Measurements from ENCODE around the gene FAM20A. TPM values are rescaled to one million over a fixed set of nuclear protein-coding genes. Genes with fewer than 3 reads are reported as not detected.
A peak's percentile ranks its signal among the peaks of the same experiment; 100 is the strongest.

FAM20A gene
- total RNA-seq = 1 to 10 TPM; 1.9 to 6.1 (median 5.8) TPM
- long read RNA-seq, donor 1, partial matches to known transcripts = 1 of 13 reads
- long read RNA-seq, donor 1, other reads (novel, unspliced or antisense) = 11 of 13 reads
- long read RNA-seq, donor 2 = 0 reads

DNA sequence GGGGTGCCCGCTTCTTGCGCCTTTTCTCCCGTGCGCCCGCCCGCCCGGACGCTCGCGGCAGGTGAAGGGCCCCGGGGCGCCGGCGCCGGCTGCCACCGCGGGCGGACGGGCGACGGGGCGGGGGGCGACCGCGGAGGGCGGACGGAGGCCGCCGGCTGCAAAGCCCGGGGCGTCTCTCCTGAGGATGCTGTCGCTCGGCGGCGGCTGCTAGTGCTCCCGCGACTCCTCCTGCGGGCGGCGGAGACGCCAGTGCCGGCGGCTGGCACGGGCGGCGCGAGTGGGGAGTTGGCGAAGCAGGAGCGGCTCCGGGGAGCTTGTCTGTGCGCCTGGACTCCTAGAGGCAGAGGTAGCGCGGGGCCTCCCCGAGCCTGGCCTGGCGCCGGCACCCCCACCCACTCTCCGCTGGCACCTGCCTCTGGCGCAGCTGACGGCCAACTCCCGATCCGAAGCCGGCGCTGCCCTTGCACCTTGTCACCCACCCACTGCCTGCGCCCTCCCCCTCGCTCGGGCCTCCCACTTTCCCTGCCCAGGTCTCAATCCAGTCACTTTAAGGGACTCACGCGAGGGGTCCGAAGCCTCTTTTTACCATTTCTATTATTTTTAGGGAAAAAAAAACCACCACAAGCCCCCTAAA, at the start of gene FAM20A:
Gene FAM20A (minus strand): TSS at position 437 of the 634 bp plus-strand sequence. CDS start 701 bp downstream, outside the sequence.
- peak; percentile 18 to 60 (median 40) for DNase-seq
- TF ChIP-seq, protein P1, sequence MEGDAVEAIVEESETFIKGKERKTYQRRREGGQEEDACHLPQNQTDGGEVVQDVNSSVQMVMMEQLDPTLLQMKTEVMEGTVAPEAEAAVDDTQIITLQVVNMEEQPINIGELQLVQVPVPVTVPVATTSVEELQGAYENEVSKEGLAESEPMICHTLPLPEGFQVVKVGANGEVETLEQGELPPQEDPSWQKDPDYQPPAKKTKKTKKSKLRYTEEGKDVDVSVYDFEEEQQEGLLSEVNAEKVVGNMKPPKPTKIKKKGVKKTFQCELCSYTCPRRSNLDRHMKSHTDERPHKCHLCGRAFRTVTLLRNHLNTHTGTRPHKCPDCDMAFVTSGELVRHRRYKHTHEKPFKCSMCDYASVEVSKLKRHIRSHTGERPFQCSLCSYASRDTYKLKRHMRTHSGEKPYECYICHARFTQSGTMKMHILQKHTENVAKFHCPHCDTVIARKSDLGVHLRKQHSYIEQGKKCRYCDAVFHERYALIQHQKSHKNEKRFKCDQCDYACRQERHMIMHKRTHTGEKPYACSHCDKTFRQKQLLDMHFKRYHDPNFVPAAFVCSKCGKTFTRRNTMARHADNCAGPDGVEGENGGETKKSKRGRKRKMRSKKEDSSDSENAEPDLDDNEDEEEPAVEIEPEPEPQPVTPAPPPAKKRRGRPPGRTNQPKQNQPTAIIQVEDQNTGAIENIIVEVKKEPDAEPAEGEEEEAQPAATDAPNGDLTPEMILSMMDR (IDR thresholded peaks at IDR 0.05) = no peak
- intact Hi-C loops (cut with DNase I, micrococcal nuclease) = no loop called here
- H3K4me1 ChIP-seq (ENCODE audit: low read depth) = peaks cover 17% of the 10 kb centered on the region
- H3K9me3 ChIP-seq = no peaks in the 10 kb centered on the region
- no peak within 1 kb of the TSS for H3K4me3 ChIP-seq
- no peaks in the 10 kb centered on the region for H3K36me3 ChIP-seq (ENCODE audit: low read depth)
- ATAC-seq = peak; percentile 34

GRCh38 chr17:68649324-68649723, 48.2 kb upstream of the FAM20A start:
- DNase-seq = no peak

GRCh38 chr17:68646626-68647526, 45.7 kb upstream of the FAM20A start:
- Histone ChIP-seq H3K4me1 (ENCODE audit: low read depth) (no peaks in the 10 kb centered on the region), H3K36me3 (ENCODE audit: low read depth) (no peaks in the 10 kb centered on the region), H3K9me3 (no peaks in the 10 kb centered on the region), H3K4me3 (no peak overlapping the region)
- no peak for DNase-seq
- TF ChIP-seq, protein P1 (IDR thresholded peaks at IDR 0.05) = no peak
- no peak for ATAC-seq
- intact Hi-C loops (cut with DNase I, micrococcal nuclease) = no loop called here

More at GRCh38 chr17:68649324-68649723, 48.2 kb upstream of the FAM20A start:
- Histone ChIP-seq H3K36me3 (ENCODE audit: low read depth) (no peaks in the 10 kb centered on the region), H3K4me3 (no peak overlapping the region), H3K9me3 (no peaks in the 10 kb centered on the region), H3K4me1 (ENCODE audit: low read depth) (no peaks in the 10 kb centered on the region)
- TF ChIP-seq, protein P1 (IDR thresholded peaks at IDR 0.05) = no peak
- intact Hi-C loops (cut with DNase I, micrococcal nuclease) = no loop called here
- ATAC-seq = no peak

GRCh38 chr17:68642118-68642412, 40.9 kb upstream of the FAM20A start:
- no peaks in the 10 kb centered on the region for H3K9me3 ChIP-seq
- DNase-seq (no peak), ATAC-seq (no peak)
- H3K4me1 ChIP-seq (ENCODE audit: low read depth) = no peaks in the 10 kb centered on the region
- H3K4me3 ChIP-seq = no peak overlapping the region
- no peaks in the 10 kb centered on the region for H3K36me3 ChIP-seq (ENCODE audit: low read depth)
- intact Hi-C loops (cut with DNase I, micrococcal nuclease) = no loop called here
- TF ChIP-seq, protein P1 (IDR thresholded peaks at IDR 0.05) = no peak

DNA sequence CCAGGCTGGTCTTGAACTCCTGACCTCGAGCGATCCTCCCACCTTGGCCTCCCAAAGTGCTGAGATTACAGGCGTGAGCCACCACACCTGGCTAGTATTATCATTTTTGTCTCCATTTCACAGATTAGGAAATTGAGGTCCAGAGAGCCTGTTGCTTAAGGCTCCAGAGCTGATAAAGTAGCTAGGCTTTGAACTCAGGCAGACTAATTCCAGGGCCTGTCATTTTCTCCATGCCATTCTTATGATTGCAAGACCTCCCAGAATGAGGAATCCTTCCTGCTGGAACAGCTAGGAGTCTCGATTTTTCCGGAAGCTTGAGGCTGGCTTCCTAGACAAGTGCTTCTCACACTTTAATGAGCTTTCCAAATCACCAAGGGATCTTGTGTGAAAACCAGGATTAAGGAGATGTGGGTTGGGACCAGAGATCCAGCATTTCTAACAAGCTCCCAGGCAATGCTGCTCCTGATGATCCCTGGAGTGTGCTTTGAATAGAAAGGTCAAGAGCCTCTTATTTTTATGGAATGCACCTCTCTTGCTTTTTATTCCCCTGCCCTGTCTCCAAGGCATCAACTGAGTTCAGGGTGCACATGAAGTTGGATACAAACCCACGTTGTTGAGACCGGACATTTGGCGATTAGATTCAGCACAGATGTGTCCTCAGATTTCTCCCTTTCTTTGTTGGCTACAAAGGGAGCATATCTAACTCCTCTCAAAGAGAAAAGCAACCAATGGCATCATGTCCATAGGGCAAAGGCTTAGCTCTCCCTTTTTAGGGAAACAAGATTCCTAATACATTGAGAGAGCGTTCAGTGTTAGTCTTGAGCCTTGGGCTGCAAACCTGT, 40.3 kb upstream of the FAM20A start:
- TF ChIP-seq, protein P1 (IDR thresholded peaks at IDR 0.05) = no peak
- H3K4me3 ChIP-seq = no peak overlapping the region
- no peaks in the 10 kb centered on the region for H3K9me3 ChIP-seq
- no peak for ATAC-seq
- no peaks in the 10 kb centered on the region for H3K36me3 ChIP-seq (ENCODE audit: low read depth)
- H3K4me1 ChIP-seq (ENCODE audit: low read depth) = no peaks in the 10 kb centered on the region
- no peak for DNase-seq
- intact Hi-C loops (cut with DNase I, micrococcal nuclease) = no loop called here

All from mucosa of descending colon (tissue), 3 donors.